ENCODE results near the gene SPDYE8.
"Not testable (repeated sequence)": the region's sequence is repeated elsewhere in the genome, so short reads cannot be mapped to it uniquely, and the experiment has no call there.

Gene SPDYE8, protein sequence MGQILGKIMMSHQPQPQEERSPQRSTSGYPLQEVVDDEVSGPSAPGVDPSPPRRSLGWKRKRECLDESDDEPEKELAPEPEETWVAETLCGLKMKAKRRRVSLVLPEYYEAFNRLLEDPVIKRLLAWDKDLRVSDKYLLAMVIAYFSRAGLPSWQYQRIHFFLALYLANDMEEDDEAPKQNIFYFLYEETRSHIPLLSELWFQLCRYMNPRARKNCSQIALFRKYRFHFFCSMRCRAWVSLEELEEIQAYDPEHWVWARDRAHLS

DNA sequence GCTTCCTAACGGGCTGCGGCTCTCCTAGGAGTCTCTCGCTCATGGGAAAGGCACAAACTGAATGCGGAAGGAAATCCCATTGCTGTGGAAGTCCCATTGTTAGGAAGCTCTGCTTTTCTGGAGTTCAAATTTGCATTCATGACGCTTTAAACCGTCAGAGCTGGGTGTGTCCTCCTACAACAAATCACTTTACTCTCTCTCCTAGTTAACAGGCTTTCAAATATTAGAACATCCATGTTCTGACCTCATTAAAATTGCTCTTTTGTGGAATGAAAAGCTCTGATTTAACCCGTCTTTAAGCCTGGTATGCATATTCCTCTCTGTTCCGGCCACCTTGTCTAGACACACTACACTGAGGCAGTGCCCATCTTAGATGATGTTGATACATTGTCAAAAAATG, at the start of gene SPDYE8:
SPDYE8 (minus strand) TSS at position 101 of the 400 bp plus-strand sequence. CDS start 1,800 bp downstream, outside the sequence.
- not testable (repeated sequence) for H3K9me3 ChIP-seq (ENCODE audit: control insufficient read depth, insufficient read depth, low read length); H3K36me3 ChIP-seq (ENCODE audit: control insufficient read depth, insufficient read depth, low read length); H3K9ac ChIP-seq (ENCODE audit: low read depth, low read length); H3K4me1 ChIP-seq (ENCODE audit: control insufficient read depth, insufficient read depth, low read length); H3K4me3 ChIP-seq (ENCODE audit: low read depth, low read length); H3K27me3 ChIP-seq (ENCODE audit: control insufficient read depth, insufficient read depth, low read length)

DNA sequence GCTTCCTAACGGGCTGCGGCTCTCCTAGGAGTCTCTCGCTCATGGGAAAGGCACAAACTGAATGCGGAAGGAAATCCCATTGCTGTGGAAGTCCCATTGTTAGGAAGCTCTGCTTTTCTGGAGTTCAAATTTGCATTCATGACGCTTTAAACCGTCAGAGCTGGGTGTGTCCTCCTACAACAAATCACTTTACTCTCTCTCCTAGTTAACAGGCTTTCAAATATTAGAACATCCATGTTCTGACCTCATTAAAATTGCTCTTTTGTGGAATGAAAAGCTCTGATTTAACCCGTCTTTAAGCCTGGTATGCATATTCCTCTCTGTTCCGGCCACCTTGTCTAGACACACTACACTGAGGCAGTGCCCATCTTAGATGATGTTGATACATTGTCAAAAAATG, 28.2 kb upstream of the SPDYE8 start, which contains the start of gene SPDYE11:
SPDYE11 (minus strand) TSS at position 101 of the 400 bp plus-strand sequence. CDS start 1,800 bp downstream, outside the sequence.
- not testable (repeated sequence) for H3K4me3 ChIP-seq (ENCODE audit: low read depth, low read length); H3K36me3 ChIP-seq (ENCODE audit: control insufficient read depth, insufficient read depth, low read length); H3K27me3 ChIP-seq (ENCODE audit: control insufficient read depth, insufficient read depth, low read length); H3K4me1 ChIP-seq (ENCODE audit: control insufficient read depth, insufficient read depth, low read length); H3K9ac ChIP-seq (ENCODE audit: low read depth, low read length); H3K9me3 ChIP-seq (ENCODE audit: control insufficient read depth, insufficient read depth, low read length)

DNA sequence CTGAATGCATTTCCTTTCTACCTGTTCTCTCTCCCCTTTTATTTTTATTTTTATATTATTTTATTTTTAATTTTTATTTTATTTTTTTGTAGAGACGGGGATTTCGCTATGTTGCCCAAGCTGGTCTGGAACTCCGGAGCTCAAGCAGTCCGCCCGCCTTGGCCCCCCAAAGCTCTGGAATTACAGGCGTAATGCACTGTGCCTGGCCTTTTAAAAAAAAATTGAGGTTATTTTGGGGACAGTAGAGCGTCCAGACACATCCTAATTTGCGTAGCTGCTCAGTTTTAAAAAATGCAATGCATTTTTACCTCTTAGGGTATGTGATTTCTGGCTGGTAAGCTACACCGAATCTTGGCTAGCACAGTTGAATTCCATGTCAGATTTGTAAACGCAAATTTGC, 23.1 kb downstream of the SPDYE8 start:
- H3K36me3 ChIP-seq (ENCODE audit: control insufficient read depth, insufficient read depth, low read length); H3K27me3 ChIP-seq (ENCODE audit: control insufficient read depth, insufficient read depth, low read length); H3K9me3 ChIP-seq (ENCODE audit: control insufficient read depth, insufficient read depth, low read length); H3K9ac ChIP-seq (ENCODE audit: low read depth, low read length); H3K4me1 ChIP-seq (ENCODE audit: control insufficient read depth, insufficient read depth, low read length): not testable (repeated sequence)
- H3K4me3 ChIP-seq (ENCODE audit: low read depth, low read length), result peak overlapping the region; percentile 18

DNA sequence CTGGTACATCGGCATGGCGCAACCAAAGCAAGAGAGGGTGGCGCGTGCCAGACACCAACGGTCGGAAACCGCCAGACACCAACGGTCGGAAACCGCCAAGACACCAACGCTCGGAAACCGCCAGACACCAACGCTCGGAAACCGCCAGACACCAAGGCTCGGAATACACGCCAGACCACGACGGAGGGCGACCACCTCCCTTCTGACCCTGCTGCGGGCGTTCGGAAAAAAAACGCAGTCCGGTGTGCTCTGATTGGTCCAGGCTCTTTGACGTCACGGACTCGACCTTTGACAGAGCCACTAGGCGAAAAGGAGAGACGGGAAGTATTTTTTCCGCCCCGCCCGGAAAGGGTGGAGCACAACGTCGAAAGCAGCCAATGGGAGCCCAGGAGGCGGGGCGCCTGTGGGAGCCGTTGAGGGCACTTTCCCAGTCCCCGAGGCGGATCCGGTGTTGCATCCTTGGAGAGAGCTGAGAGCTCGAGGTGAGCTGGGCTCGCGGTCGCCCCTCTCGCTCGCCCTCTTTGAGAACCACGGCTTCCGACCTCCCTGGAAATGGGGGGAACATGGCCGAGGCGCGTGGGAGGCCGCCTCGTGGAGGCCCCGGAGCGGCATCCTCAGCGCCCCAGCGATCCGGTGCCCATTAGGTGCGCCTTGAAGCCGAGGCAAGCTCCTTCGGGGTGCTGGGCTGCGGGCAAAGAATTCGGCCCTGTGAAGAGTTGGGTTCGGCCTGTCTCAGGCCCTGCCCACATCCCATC, 23.7 kb downstream of the SPDYE8 start:
- H3K9me3 ChIP-seq (ENCODE audit: control insufficient read depth, insufficient read depth, low read length); H3K4me1 ChIP-seq (ENCODE audit: control insufficient read depth, insufficient read depth, low read length); H3K36me3 ChIP-seq (ENCODE audit: control insufficient read depth, insufficient read depth, low read length); H3K9ac ChIP-seq (ENCODE audit: low read depth, low read length); H3K27me3 ChIP-seq (ENCODE audit: control insufficient read depth, insufficient read depth, low read length): not testable (repeated sequence)
- H3K4me3 ChIP-seq (ENCODE audit: low read depth, low read length), result peak overlapping the region; percentile 49

- not testable (repeated sequence) for H3K9me3 ChIP-seq (ENCODE audit: control insufficient read depth, insufficient read depth, low read length); H3K9ac ChIP-seq (ENCODE audit: low read depth, low read length); H3K27me3 ChIP-seq (ENCODE audit: control insufficient read depth, insufficient read depth, low read length); H3K36me3 ChIP-seq (ENCODE audit: control insufficient read depth, insufficient read depth, low read length); H3K4me1 ChIP-seq (ENCODE audit: control insufficient read depth, insufficient read depth, low read length)
- peak overlapping the region; percentile 49 for H3K4me3 ChIP-seq (ENCODE audit: low read depth, low read length)
Observed at GRCh38 chr7:73005356-73005692, 24.2 kb downstream of the SPDYE8 start.

GRCh38 chr7:72997887-72998468, 31.6 kb downstream of the SPDYE8 start:
- not testable (repeated sequence) for H3K4me1 ChIP-seq (ENCODE audit: control insufficient read depth, insufficient read depth, low read length); H3K9me3 ChIP-seq (ENCODE audit: control insufficient read depth, insufficient read depth, low read length); H3K36me3 ChIP-seq (ENCODE audit: control insufficient read depth, insufficient read depth, low read length); H3K9ac ChIP-seq (ENCODE audit: low read depth, low read length); H3K4me3 ChIP-seq (ENCODE audit: low read depth, low read length); H3K27me3 ChIP-seq (ENCODE audit: control insufficient read depth, insufficient read depth, low read length)

DNA sequence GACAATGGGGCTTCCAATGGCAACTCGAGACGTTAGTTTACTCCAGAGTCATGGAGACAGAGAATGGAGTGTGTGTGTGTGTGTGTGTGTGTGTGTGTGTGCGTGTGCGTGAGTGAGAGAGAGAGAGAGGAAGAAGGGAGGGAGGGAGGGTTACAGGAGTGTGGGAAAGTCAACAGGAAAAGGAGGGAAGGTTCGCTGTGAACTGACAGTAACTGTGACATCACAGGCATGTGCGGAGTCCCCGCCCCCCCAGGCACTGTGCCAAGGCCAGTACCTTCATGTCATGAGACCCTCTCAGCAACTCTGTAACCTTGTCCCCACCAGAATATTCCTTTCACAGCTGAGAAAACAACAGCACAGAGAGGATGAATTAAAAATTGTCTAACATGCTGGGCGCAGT, 32.1 kb downstream of the SPDYE8 start:
- not testable (repeated sequence) for H3K9ac ChIP-seq (ENCODE audit: low read depth, low read length); H3K27me3 ChIP-seq (ENCODE audit: control insufficient read depth, insufficient read depth, low read length); H3K4me1 ChIP-seq (ENCODE audit: control insufficient read depth, insufficient read depth, low read length); H3K9me3 ChIP-seq (ENCODE audit: control insufficient read depth, insufficient read depth, low read length); H3K4me3 ChIP-seq (ENCODE audit: low read depth, low read length); H3K36me3 ChIP-seq (ENCODE audit: control insufficient read depth, insufficient read depth, low read length)

DNA sequence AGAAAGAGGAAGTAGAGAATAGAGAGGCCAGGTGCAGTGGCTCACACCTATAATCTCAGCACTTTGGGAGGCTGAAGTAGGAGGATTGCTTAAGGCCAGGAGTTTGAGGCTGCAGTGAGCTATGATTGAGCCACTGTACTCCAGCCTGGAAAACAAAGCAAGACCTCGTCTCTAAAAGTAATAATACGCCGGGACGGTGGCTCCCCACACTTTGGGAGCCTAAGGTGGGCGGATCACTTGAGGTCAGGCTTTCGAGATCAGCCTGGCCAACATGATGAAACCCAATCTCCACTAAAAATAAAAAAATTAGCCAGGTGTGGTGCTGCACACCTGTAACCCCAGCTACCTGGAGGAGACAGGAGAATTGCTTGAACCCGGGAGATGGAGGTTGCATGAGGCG, 34.1 kb downstream of the SPDYE8 start:
- not testable (repeated sequence) for H3K27me3 ChIP-seq (ENCODE audit: control insufficient read depth, insufficient read depth, low read length); H3K36me3 ChIP-seq (ENCODE audit: control insufficient read depth, insufficient read depth, low read length); H3K9ac ChIP-seq (ENCODE audit: low read depth, low read length); H3K4me3 ChIP-seq (ENCODE audit: low read depth, low read length); H3K9me3 ChIP-seq (ENCODE audit: control insufficient read depth, insufficient read depth, low read length); H3K4me1 ChIP-seq (ENCODE audit: control insufficient read depth, insufficient read depth, low read length)

- not testable (repeated sequence) for H3K36me3 ChIP-seq (ENCODE audit: control insufficient read depth, insufficient read depth, low read length); H3K9ac ChIP-seq (ENCODE audit: low read depth, low read length); H3K4me1 ChIP-seq (ENCODE audit: control insufficient read depth, insufficient read depth, low read length); H3K4me3 ChIP-seq (ENCODE audit: low read depth, low read length); H3K9me3 ChIP-seq (ENCODE audit: control insufficient read depth, insufficient read depth, low read length); H3K27me3 ChIP-seq (ENCODE audit: control insufficient read depth, insufficient read depth, low read length)
Observed at GRCh38 chr7:72990146-72990913, 39.2 kb downstream of the SPDYE8 start.

- H3K9me3 ChIP-seq (ENCODE audit: control insufficient read depth, insufficient read depth, low read length); H3K4me1 ChIP-seq (ENCODE audit: control insufficient read depth, insufficient read depth, low read length): not testable (repeated sequence)
Observed at GRCh38 chr7:72982084-72982483, 47.5 kb downstream of the SPDYE8 start.

GRCh38 chr7:72980382-72980781, 49.2 kb downstream of the SPDYE8 start:
- H3K36me3 ChIP-seq (ENCODE audit: control insufficient read depth, insufficient read depth, low read length); H3K4me1 ChIP-seq (ENCODE audit: control insufficient read depth, insufficient read depth, low read length); H3K27me3 ChIP-seq (ENCODE audit: control insufficient read depth, insufficient read depth, low read length); H3K9ac ChIP-seq (ENCODE audit: low read depth, low read length); H3K4me3 ChIP-seq (ENCODE audit: low read depth, low read length); H3K9me3 ChIP-seq (ENCODE audit: control insufficient read depth, insufficient read depth, low read length): not testable (repeated sequence)

More at GRCh38 chr7:72982084-72982483, 47.5 kb downstream of the SPDYE8 start:
- H3K4me3 ChIP-seq (ENCODE audit: low read depth, low read length); H3K27me3 ChIP-seq (ENCODE audit: control insufficient read depth, insufficient read depth, low read length); H3K36me3 ChIP-seq (ENCODE audit: control insufficient read depth, insufficient read depth, low read length); H3K9ac ChIP-seq (ENCODE audit: low read depth, low read length): not testable (repeated sequence)
